ENCODE measurements around the gene PDZRN4. TPM values are rescaled to one million over a fixed set of nuclear protein-coding genes. Genes with fewer than 3 reads are reported as not detected.
A peak's percentile ranks its signal among the peaks of the same experiment; 100 is the strongest.
"Not testable (repeated sequence)": the region's sequence is repeated elsewhere in the genome, so short reads cannot be mapped to it uniquely, and the experiment has no call there.

Gene PDZRN4
- total and polyA plus RNA-seq, 5 donors from 2014 or later: not detected

- no peak for ATAC-seq (ENCODE audit: low read depth in 2 of 2)
- Mint-ChIP-seq H3K27me3 (peaks cover 4% of the 10 kb centered on the region), H3K27ac (no peak overlapping the region), H3K9me3 (no peaks in the 10 kb centered on the region), H3K4me3 (no peak overlapping the region), H3K36me3 (no peaks in the 10 kb centered on the region), H3K4me1 (no peaks in the 10 kb centered on the region)
- Histone ChIP-seq H3K27me3 (ENCODE audit: control insufficient read depth, insufficient read depth, low read length) (no peaks in the 10 kb centered on the region), H3K36me3 (ENCODE audit: control insufficient read depth, insufficient read depth, low read length) (no peaks in the 10 kb centered on the region), H3K4me1 (ENCODE audit: control insufficient read depth, insufficient read depth, low read length, poor library complexity, severe bottlenecking) (no peaks in the 10 kb centered on the region), H3K9me3 (ENCODE audit: control insufficient read depth in 2 of 2, low read length in 2 of 2) (no peaks in the 10 kb centered on the region), H3K4me3 (ENCODE audit: low read depth, low read length) (no peak overlapping the region), H3K27ac (ENCODE audit: insufficient read depth, low read length, poor library complexity, severe bottlenecking) (no peak overlapping the region)
- DNase-seq: no peak
Measured at GRCh38 chr12:41271489-41271888, 83.4 kb downstream of the PDZRN4 start.

- Mint-ChIP-seq H3K27me3 (peaks cover 4% of the 10 kb centered on the region), H3K9me3 (no peaks in the 10 kb centered on the region), H3K36me3 (no peaks in the 10 kb centered on the region), H3K27ac (no peak overlapping the region), H3K4me3 (no peak overlapping the region), H3K4me1 (no peaks in the 10 kb centered on the region)
- no peak overlapping the region for H3K27ac ChIP-seq (ENCODE audit: insufficient read depth, low read length, poor library complexity, severe bottlenecking)
- no peak for DNase-seq
- H3K27me3 ChIP-seq (ENCODE audit: control insufficient read depth, insufficient read depth, low read length): no peaks in the 10 kb centered on the region
- H3K9me3 ChIP-seq (ENCODE audit: control insufficient read depth in 2 of 2, low read length in 2 of 2): no peaks in the 10 kb centered on the region
- no peak overlapping the region for H3K4me3 ChIP-seq (ENCODE audit: low read depth, low read length)
- H3K36me3 ChIP-seq (ENCODE audit: control insufficient read depth, insufficient read depth, low read length): no peaks in the 10 kb centered on the region
- ATAC-seq (ENCODE audit: low read depth in 2 of 2): no peak
- no peaks in the 10 kb centered on the region for H3K4me1 ChIP-seq (ENCODE audit: control insufficient read depth, insufficient read depth, low read length, poor library complexity, severe bottlenecking)
Measured at GRCh38 chr12:41274643-41275042, 86.5 kb downstream of the PDZRN4 start.

- Mint-ChIP-seq H3K4me3 (no peak overlapping the region), H3K9me3 (no peaks in the 10 kb centered on the region), H3K4me1 (no peaks in the 10 kb centered on the region), H3K36me3 (no peaks in the 10 kb centered on the region), H3K27ac (no peak overlapping the region), H3K27me3 (peaks cover 4% of the 10 kb centered on the region)
- Histone ChIP-seq H3K36me3 (ENCODE audit: control insufficient read depth, insufficient read depth, low read length) (no peaks in the 10 kb centered on the region), H3K4me3 (ENCODE audit: low read depth, low read length) (no peak overlapping the region), H3K4me1 (ENCODE audit: control insufficient read depth, insufficient read depth, low read length, poor library complexity, severe bottlenecking) (no peaks in the 10 kb centered on the region), H3K27me3 (ENCODE audit: control insufficient read depth, insufficient read depth, low read length) (no peaks in the 10 kb centered on the region), H3K27ac (ENCODE audit: insufficient read depth, low read length, poor library complexity, severe bottlenecking) (no peak overlapping the region), H3K9me3 (ENCODE audit: control insufficient read depth in 2 of 2, low read length in 2 of 2) (no peaks in the 10 kb centered on the region)
- no peak for ATAC-seq (ENCODE audit: low read depth in 2 of 2)
- DNase-seq: peak in 2 of 3 donors; percentile 6 to 19
Measured at GRCh38 chr12:41277100-41277945, 89.2 kb downstream of the PDZRN4 start.

GRCh38 chr12:41277946-41278267 is 89.8 kb downstream of the PDZRN4 start:
- peaks cover 4% of the 10 kb centered on the region for H3K27me3 Mint-ChIP-seq
- Histone ChIP-seq H3K9me3 (ENCODE audit: control insufficient read depth in 2 of 2, low read length in 2 of 2) (no peaks in the 10 kb centered on the region), H3K36me3 (ENCODE audit: control insufficient read depth, insufficient read depth, low read length) (no peaks in the 10 kb centered on the region), H3K27ac (ENCODE audit: insufficient read depth, low read length, poor library complexity, severe bottlenecking) (no peak overlapping the region), H3K27me3 (ENCODE audit: control insufficient read depth, insufficient read depth, low read length) (no peaks in the 10 kb centered on the region), H3K4me3 (ENCODE audit: low read depth, low read length) (no peak overlapping the region), H3K4me1 (ENCODE audit: control insufficient read depth, insufficient read depth, low read length, poor library complexity, severe bottlenecking) (no peaks in the 10 kb centered on the region)
- DNase-seq (no peak), ATAC-seq (ENCODE audit: low read depth in 2 of 2) (no peak)
- no peaks in the 10 kb centered on the region for H3K36me3 Mint-ChIP-seq
- no peaks in the 10 kb centered on the region for H3K9me3 Mint-ChIP-seq
- no peaks in the 10 kb centered on the region for H3K4me1 Mint-ChIP-seq
- H3K27ac Mint-ChIP-seq: no peak overlapping the region
- H3K4me3 Mint-ChIP-seq: no peak overlapping the region

GRCh38 chr12:41280341-41281095 is 92.4 kb downstream of the PDZRN4 start:
- H3K4me3 Mint-ChIP-seq; ATAC-seq (ENCODE audit: low read depth in 2 of 2); H3K27me3 Mint-ChIP-seq; H3K4me1 Mint-ChIP-seq; H3K27ac ChIP-seq (ENCODE audit: insufficient read depth, low read length, poor library complexity, severe bottlenecking); DNase-seq; H3K4me3 ChIP-seq (ENCODE audit: low read depth, low read length); H3K9me3 Mint-ChIP-seq; H3K27me3 ChIP-seq (ENCODE audit: control insufficient read depth, insufficient read depth, low read length); H3K9me3 ChIP-seq (ENCODE audit: control insufficient read depth in 2 of 2, low read length in 2 of 2); H3K36me3 ChIP-seq (ENCODE audit: control insufficient read depth, insufficient read depth, low read length); H3K27ac Mint-ChIP-seq; H3K36me3 Mint-ChIP-seq; H3K4me1 ChIP-seq (ENCODE audit: control insufficient read depth, insufficient read depth, low read length, poor library complexity, severe bottlenecking): not testable (repeated sequence)

- H3K27me3 Mint-ChIP-seq; H3K4me1 ChIP-seq (ENCODE audit: control insufficient read depth, insufficient read depth, low read length, poor library complexity, severe bottlenecking); H3K4me3 Mint-ChIP-seq; H3K36me3 ChIP-seq (ENCODE audit: control insufficient read depth, insufficient read depth, low read length); ATAC-seq (ENCODE audit: low read depth in 2 of 2); H3K4me1 Mint-ChIP-seq; DNase-seq; H3K27ac Mint-ChIP-seq; H3K9me3 ChIP-seq (ENCODE audit: control insufficient read depth in 2 of 2, low read length in 2 of 2); H3K27ac ChIP-seq (ENCODE audit: insufficient read depth, low read length, poor library complexity, severe bottlenecking); H3K4me3 ChIP-seq (ENCODE audit: low read depth, low read length); H3K27me3 ChIP-seq (ENCODE audit: control insufficient read depth, insufficient read depth, low read length); H3K36me3 Mint-ChIP-seq; H3K9me3 Mint-ChIP-seq: not testable (repeated sequence)
Measured at GRCh38 chr12:41285470-41285869, 97.3 kb downstream of the PDZRN4 start.

GRCh38 chr12:41286426-41286825 is 98.3 kb downstream of the PDZRN4 start:
- no peaks in the 10 kb centered on the region for H3K27me3 Mint-ChIP-seq
- H3K36me3 Mint-ChIP-seq: no peaks in the 10 kb centered on the region
- Histone ChIP-seq H3K4me1 (ENCODE audit: control insufficient read depth, insufficient read depth, low read length, poor library complexity, severe bottlenecking) (no peaks in the 10 kb centered on the region), H3K27ac (ENCODE audit: insufficient read depth, low read length, poor library complexity, severe bottlenecking) (no peak overlapping the region), H3K4me3 (ENCODE audit: low read depth, low read length) (no peak overlapping the region), H3K9me3 (ENCODE audit: control insufficient read depth in 2 of 2, low read length in 2 of 2) (no peaks in the 10 kb centered on the region), H3K36me3 (ENCODE audit: control insufficient read depth, insufficient read depth, low read length) (no peaks in the 10 kb centered on the region), H3K27me3 (ENCODE audit: control insufficient read depth, insufficient read depth, low read length) (no peaks in the 10 kb centered on the region)
- no peaks in the 10 kb centered on the region for H3K4me1 Mint-ChIP-seq
- no peak overlapping the region for H3K27ac Mint-ChIP-seq
- ATAC-seq (ENCODE audit: low read depth in 2 of 2) (no peak), DNase-seq (no peak)
- no peak overlapping the region for H3K4me3 Mint-ChIP-seq
- H3K9me3 Mint-ChIP-seq: peaks cover 0 to 2% (median 0%) of the 10 kb centered on the region in 7 donors

Measured in CD4-positive, CD25-positive, alpha-beta regulatory T cell (primary cell).